AG04449 (cell line): Measurements from ENCODE around the gene A2M.

Source experiments
- CTCF ChIA-PET: fragments of 350-600 bp; formaldehyde crosslinking; extraction: SDS; loops from one replicate; lab custom pipeline; 2021; ENCODE audit warnings: antibody characterized with exemption; lab: Yijun Ruan, JAX
- POLR2A ChIA-PET: fragments of 400-600, 350-600 bp; formaldehyde crosslinking; extraction: SDS; loops from one replicate; lab custom pipeline; 2020; ENCODE audit warnings: antibody characterized with exemption, inconsistent platforms; lab: Yijun Ruan, JAX
- DNase-seq: peaks from one replicate; pipeline ENCODE4 v3.0.0-alpha.2; 2010; ENCODE audit warnings: low read depth, low spot score
- H3K4me3 ChIP-seq: 2 replicates; pipeline ENCODE4 v1.5.1; 2011; ENCODE audit warnings: low read depth, mild to moderate bottlenecking, control low read depth, low read length
- CTCF ChIP-seq: IDR thresholded peaks from one replicate; pipeline ENCODE4 v1.5.1; 2011; ENCODE audit warnings: mild to moderate bottlenecking, moderate library complexity, low read length, control low read depth, inconsistent platforms; ENCODE audit not compliant: insufficient read depth; ENCODE audit errors: missing control alignments

A2M gene

DNA sequence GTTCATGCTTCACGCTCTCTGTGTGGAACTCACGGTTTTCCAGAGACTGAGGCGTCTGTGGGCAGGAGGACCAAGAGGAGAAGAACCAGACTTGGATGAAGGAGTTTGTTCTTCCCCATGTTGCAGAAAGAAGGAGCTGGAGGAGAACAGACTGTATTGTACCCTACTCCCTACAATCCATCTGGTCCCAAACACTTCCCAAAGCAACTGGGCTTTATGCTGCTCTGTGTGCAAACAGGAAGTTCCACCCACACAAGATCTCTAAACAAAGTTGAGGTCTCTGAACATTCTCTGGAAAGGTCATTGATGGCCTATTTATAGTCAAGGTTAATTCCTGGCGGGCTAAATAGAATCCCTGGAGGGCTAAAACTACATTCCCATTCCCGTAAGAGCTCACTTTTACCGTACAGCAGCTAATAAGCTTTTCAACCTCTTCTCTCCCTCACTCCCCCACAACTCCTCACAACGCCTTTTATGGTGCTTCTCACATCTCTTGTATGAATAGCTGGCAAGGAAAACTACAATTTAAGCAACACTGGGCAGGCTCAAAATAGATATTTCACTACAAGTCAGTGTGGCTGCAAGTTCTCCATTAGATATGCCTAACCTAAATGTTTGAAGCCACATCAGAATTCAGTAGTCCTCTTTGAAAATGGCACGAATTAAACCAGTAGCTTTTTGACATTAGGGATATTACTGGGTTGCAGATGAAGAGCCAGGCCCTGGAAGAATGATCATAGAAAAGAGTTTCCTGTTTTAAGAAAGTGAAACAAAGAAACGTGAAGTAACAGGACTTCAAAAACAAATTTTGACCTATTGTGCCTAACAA is at the start of gene A2M:
A2M (minus strand) TSS at position 189 of the 829 bp plus-strand sequence; CDS start at position 119, 70 bp downstream.
- no peak within 1 kb of the TSS for H3K4me3 ChIP-seq
- no peak for TF ChIP-seq CTCF
- ChIA-PET CTCF (interaction anchor here (0.6 kb wide), 1 partner anchor 507 kb away, joined by 3 read pairs; no protein-coding TSS in a partner anchor), POLR2A (no interaction called here)
- no peak for DNase-seq

DNA sequence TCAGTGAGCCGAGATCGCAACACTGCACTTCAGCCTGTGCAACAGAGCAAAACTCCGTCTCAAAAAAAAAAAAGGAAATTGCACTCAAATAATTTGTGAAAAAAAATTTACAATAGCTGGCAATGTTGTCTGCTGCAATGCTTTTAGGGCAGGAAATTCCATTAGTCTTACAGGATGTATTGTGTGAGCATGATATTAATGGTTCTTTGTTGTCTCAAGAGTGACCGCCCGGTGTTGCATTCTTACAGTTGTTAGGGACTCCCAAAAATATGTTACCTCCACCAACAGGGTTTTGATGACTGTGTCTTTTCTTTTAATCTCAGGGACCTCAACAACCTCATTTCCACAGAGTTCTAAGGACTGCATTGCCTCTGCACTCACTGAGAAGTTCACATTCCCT is 47.7 kb upstream of the A2M start:
- ChIA-PET POLR2A (no interaction called here), CTCF (interaction anchor here (0.6 kb wide), 1 partner anchor 125 kb away, joined by 3 read pairs; no protein-coding TSS in a partner anchor)

DNA sequence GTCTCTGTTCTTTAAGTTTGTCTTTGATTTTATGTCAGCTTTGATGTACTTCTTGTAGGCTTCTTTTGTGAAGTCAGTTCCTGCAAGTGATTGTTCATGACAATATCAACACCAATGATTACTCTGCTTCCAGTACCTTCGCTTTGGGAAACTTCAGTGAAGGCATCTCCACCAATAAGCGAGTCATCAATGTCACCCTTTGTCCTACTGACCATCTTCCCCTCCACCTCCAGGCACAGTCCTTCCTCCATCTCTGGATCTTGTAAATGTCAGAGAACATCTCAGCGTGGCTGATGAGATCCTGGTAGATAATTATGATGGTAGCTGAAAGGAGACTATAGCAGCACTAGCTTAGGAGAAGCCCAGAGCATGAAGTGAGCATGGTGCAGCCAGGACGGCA is 40.4 kb upstream of the A2M start:
- no peak for TF ChIP-seq CTCF
- ChIA-PET POLR2A (no interaction called here), CTCF (no interaction called here)
- DNase-seq = no peak
- no peak overlapping the region for H3K4me3 ChIP-seq

More for the DNA sequence above, 47.7 kb upstream of the A2M start:
- no peak for DNase-seq
- no peak overlapping the region for H3K4me3 ChIP-seq
- no peak for TF ChIP-seq CTCF

GRCh38 chr12:9149372-9149771 is 33.7 kb upstream of the A2M start:
- ChIA-PET POLR2A (no interaction called here), CTCF (no interaction called here)
- no peak for TF ChIP-seq CTCF
- H3K4me3 ChIP-seq = no peak overlapping the region
- no peak for DNase-seq

- CTCF ChIA-PET = no interaction called here
- H3K4me3 ChIP-seq = no peak overlapping the region
- no peak for DNase-seq
- TF ChIP-seq CTCF = no peak
- POLR2A ChIA-PET = no interaction called here
Observed at GRCh38 chr12:9148926-9149325, 33.2 kb upstream of the A2M start.

- TF ChIP-seq CTCF = no peak
- CTCF ChIA-PET = no interaction called here
- DNase-seq = no peak
- POLR2A ChIA-PET = no interaction called here
- no peak overlapping the region for H3K4me3 ChIP-seq
Observed at GRCh38 chr12:9147461-9147860, 31.7 kb upstream of the A2M start.
